Heart left ventricle (tissue), 13 donors: ENCODE data around the gene PTK6.

ENCODE experiments used
- CTCF ChIP-seq, 12 donors: fragments of 200-600 bp; sonication (generic) in 4 of 12; IDR thresholded peaks; one replicate each; pipeline versions ENCODE4 v1.5.0 to v1.8.0; 2018 to 2022; ENCODE audit warnings: antibody characterized with exemption in 12 of 12, mild to moderate bottlenecking in 5 of 12
- POLR2A ChIP-seq, 2 donors: fragments of 450-650 bp; IDR thresholded peaks; one replicate each; pipeline ENCODE4 v1.6.1; 2017; ENCODE audit warnings: antibody characterized with exemption in 2 of 2, mild to moderate bottlenecking in 2 of 2, moderate library complexity in 2 of 2
- donor health status: ischemic (EF 13 %, LVEDD 7.1; RV severe dilation, severe dysfunction).
- donor health status: DM: no; HTN: yes; CAD: no.
- donor health status: DM: no; HTN: no; CAD: no.
- donor health status: ischemic (EF 25% LVEDD 6.9; RV normal size, moderate dysfunction).
- donor health status: ischemic (EF 25% LVEDD 5.7; RV mildly dilated, moderate dysfunction).
- donor health status: ischemic (EF 35%, LVEDD 5.7; RV mildly dilated, moderate dysfunction).
- donor health status: nonischemic (EF 11% LVEDD 7.7; RV severe dilation, severe dysfunction).
- donor health status: DM: yes; HTN: yes; CAD: no.
- donor health status: PGD.
- donor health status: ischemic (EF 29% LVEDD 5.4; RV normal size, mild dysfunction).
- donor health status: nonischemic (EF 23%, LVEDD 6.1; RV moderate dilation, normal function).

- TF ChIP-seq CTCF (IDR thresholded peaks at IDR 0.05) (no peak), POLR2A (IDR thresholded peaks at IDR 0.05) (no peak)
Measured at GRCh38 chr20:63560333-63560805, 23.2 kb upstream of the PTK6 start.
